Peyer's patch (tissue), 4 donors: Measurements from ENCODE around the gene FXYD7. TPM values are rescaled to one million over a fixed set of nuclear protein-coding genes. Genes with fewer than 3 reads are reported as not detected.

ENCODE experiments used
- DNase-seq, 3 donors: peaks; one replicate each; pipeline ENCODE4 v3.0.0-alpha.2; 2017 to 2019
- H3K27ac ChIP-seq, 4 donors: fragments of 200-600 bp; sonication (generic); one replicate each; pipeline ENCODE4 v1.5.1; 2016 to 2019
- H3K27me3 ChIP-seq, 2 donors: fragments of 200-600 bp; sonication (generic); one replicate each; pipeline ENCODE4 v1.5.1; 2019
- H3K36me3 ChIP-seq, 3 donors: fragments of 200-600 bp; sonication (generic); one replicate each; pipeline ENCODE4 v1.5.1; 2016 to 2019
- H3K4me1 ChIP-seq, 4 donors: fragments of 200-600 bp; sonication (generic); one replicate each; pipeline ENCODE4 v1.5.1; 2016 to 2019
- H3K4me3 ChIP-seq, 4 donors: fragments of 200-600 bp; sonication (generic); 1 replicate in 3 of 4; 2 replicates in 1 of 4; pipeline ENCODE4 v1.5.1; 2016 to 2019; ENCODE audit warnings: mild to moderate bottlenecking in 1 of 4
- H3K9me3 ChIP-seq, 4 donors: fragments of 200-600 bp; sonication (generic); one replicate each; pipeline ENCODE4 v1.5.1; 2016 to 2019; ENCODE audit warnings: mild to moderate bottlenecking in 1 of 4
- POLR2A ChIP-seq, 2 donors: fragments of 450-650 bp; IDR thresholded peaks; one replicate each; pipeline ENCODE4 v1.5.1; 2017; ENCODE audit warnings: antibody characterized with exemption in 2 of 2, mild to moderate bottlenecking in 2 of 2, moderate library complexity in 2 of 2
- total RNA-seq, 4 donors: library from RNA; depleted of rRNA; stranded (reverse); fragments of >200 nt; gene quantifications; one replicate each; pipeline ENCODE4 v1.1.0, GENCODE V29; 2016
- TF ChIP-seq, protein P1 (sequence below), 6 experiments: fragments of 450-650 bp in 4 of 6; fragments of 200-600 bp in 2 of 6; sonication (generic) in 1 of 6; IDR thresholded peaks; one replicate each; pipeline ENCODE4 v1.5.1; 2017 to 2019; ENCODE audit warnings: antibody characterized with exemption in 6 of 6, mild to moderate bottlenecking in 3 of 6, moderate library complexity in 1 of 6

Gene FXYD7
- total RNA-seq, 4 donors from 2014 or later: not detected

DNA sequence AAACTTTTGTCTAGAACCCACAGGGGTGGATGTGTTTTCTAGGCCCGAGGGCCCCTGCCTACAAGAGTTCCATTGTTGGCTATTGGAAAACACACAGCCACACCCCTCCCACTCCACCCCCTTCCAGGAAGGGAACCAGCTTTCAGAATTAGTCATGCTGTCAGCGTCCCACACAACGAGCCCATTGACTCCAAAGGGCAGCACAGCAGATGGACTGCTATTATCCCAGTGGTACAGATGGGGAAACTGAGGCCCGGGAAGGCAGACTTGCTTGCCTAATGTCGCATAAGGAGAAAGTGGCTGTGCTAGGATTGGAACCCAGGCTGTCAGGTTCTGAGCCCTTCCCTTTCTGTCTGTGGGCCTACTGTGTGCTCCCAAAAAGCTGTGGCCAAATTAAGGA is 35.5 kb upstream of the FXYD7 start:
- no peak for TF ChIP-seq POLR2A (IDR thresholded peaks at IDR 0.05)
- TF ChIP-seq, protein P1, sequence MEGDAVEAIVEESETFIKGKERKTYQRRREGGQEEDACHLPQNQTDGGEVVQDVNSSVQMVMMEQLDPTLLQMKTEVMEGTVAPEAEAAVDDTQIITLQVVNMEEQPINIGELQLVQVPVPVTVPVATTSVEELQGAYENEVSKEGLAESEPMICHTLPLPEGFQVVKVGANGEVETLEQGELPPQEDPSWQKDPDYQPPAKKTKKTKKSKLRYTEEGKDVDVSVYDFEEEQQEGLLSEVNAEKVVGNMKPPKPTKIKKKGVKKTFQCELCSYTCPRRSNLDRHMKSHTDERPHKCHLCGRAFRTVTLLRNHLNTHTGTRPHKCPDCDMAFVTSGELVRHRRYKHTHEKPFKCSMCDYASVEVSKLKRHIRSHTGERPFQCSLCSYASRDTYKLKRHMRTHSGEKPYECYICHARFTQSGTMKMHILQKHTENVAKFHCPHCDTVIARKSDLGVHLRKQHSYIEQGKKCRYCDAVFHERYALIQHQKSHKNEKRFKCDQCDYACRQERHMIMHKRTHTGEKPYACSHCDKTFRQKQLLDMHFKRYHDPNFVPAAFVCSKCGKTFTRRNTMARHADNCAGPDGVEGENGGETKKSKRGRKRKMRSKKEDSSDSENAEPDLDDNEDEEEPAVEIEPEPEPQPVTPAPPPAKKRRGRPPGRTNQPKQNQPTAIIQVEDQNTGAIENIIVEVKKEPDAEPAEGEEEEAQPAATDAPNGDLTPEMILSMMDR (IDR thresholded peaks at IDR 0.05): no peak
- no peaks in the 10 kb centered on the region for H3K27me3 ChIP-seq
- no peak overlapping the region for H3K4me3 ChIP-seq
- no peaks in the 10 kb centered on the region for H3K36me3 ChIP-seq
- H3K4me1 ChIP-seq: peaks cover 0 to 9% (median 0%) of the 10 kb centered on the region in 4 donors
- no peak overlapping the region for H3K27ac ChIP-seq
- H3K9me3 ChIP-seq: no peaks in the 10 kb centered on the region
- peak in 1 of 3 donors; percentile 73 for DNase-seq

DNA sequence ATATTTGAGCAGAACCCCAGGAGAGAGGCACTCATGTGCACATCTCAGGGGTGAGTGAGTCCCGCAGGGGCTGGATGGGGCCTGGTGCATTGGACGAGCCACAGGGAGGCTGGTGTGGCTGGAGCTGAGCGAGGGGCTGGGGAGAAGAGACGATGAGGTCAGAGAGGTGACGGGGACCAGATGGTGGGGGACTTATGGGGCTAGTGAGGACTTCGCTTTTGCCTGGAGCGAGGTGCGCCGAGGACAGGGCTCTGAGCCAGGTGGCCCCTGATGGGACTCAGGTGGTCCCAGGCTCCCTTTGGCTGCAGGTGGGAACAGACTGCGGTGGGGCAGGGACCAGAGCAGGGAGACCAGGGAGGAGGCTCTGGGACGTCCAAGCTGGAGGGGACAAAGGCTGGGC is 34.3 kb upstream of the FXYD7 start:
- TF ChIP-seq POLR2A (IDR thresholded peaks at IDR 0.05): no peak
- TF ChIP-seq, protein P1 (IDR thresholded peaks at IDR 0.05): no peak
- Histone ChIP-seq H3K27me3 (no peaks in the 10 kb centered on the region), H3K9me3 (no peaks in the 10 kb centered on the region), H3K36me3 (no peaks in the 10 kb centered on the region), H3K4me3 (no peak overlapping the region), H3K4me1 (peaks cover 0 to 9% (median 0%) of the 10 kb centered on the region in 4 donors), H3K27ac (no peak overlapping the region)
- DNase-seq: no peak

DNA sequence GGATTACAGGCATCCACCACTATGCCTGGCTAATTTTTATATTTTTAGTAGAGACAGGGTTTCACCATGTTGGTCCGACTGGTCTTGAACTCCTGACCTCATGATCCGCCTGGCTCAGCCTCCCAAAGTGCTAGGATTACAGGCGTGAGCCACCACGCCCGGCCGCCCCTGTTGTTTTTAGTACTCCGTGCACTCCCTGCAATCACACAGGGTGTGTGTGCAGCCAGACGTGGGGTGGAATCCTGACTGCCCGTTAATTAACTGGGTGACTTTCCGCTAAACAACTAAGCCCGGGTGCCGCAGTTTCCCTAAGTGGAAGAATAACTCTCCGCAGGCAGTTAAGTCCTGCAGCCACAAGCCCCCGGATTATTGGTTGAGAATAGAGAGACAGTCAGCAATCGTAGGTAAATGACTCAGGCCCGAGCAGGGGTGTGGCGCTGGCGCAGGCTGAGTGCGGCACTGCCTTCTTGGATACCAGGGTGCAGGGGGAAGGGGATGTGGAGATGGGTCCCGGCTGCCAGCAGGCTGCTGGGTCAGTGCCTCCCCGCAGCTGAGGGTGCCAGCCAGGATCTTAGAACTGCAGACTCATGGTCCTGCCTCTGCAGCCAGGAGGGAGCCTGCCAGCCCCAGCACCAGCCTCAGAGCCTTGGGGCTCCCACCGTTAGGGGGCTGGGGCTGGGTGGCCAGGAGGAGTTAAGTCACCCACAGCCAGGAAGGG is 33.5 kb upstream of the FXYD7 start:
- Histone ChIP-seq H3K27ac (peak overlapping the region in 1 of 4 donors; percentile 13), H3K36me3 (no peaks in the 10 kb centered on the region), H3K4me3 (no peak overlapping the region), H3K27me3 (no peaks in the 10 kb centered on the region), H3K4me1 (peaks cover 0 to 9% (median 1%) of the 10 kb centered on the region in 4 donors), H3K9me3 (no peaks in the 10 kb centered on the region)
- peak in 1 of 3 donors; percentile 69 for DNase-seq
- TF ChIP-seq, protein P1 (IDR thresholded peaks at IDR 0.05): peak in 1 of 6 experiments; percentile 3
- TF ChIP-seq POLR2A (IDR thresholded peaks at IDR 0.05): no peak

DNA sequence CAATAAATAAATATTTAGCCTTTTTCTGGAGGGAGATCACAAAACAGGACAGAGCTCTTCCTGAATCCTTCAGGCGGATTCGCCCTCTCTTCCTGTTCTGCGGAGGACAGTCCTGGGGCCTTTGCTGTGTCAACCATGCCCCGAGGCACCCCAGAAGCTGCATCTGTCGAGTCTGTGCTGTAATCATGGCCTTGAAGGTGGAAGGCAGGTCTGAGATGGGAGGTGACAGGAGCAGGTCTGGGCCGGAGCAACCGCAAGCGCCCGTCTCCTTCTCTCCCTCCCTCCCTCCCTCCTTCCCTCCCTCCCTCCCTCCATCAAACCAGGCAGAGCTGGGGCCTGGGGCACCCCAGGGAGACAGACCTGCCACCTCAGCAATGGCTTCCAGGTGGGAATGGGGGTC is 32.1 kb upstream of the FXYD7 start:
- Histone ChIP-seq H3K4me1 (peaks cover 0 to 9% (median 2%) of the 10 kb centered on the region in 4 donors), H3K9me3 (no peaks in the 10 kb centered on the region), H3K36me3 (no peaks in the 10 kb centered on the region), H3K27me3 (no peaks in the 10 kb centered on the region), H3K4me3 (no peak overlapping the region), H3K27ac (no peak overlapping the region)
- DNase-seq: no peak
- TF ChIP-seq, protein P1 (IDR thresholded peaks at IDR 0.05): no peak
- no peak for TF ChIP-seq POLR2A (IDR thresholded peaks at IDR 0.05)

DNA sequence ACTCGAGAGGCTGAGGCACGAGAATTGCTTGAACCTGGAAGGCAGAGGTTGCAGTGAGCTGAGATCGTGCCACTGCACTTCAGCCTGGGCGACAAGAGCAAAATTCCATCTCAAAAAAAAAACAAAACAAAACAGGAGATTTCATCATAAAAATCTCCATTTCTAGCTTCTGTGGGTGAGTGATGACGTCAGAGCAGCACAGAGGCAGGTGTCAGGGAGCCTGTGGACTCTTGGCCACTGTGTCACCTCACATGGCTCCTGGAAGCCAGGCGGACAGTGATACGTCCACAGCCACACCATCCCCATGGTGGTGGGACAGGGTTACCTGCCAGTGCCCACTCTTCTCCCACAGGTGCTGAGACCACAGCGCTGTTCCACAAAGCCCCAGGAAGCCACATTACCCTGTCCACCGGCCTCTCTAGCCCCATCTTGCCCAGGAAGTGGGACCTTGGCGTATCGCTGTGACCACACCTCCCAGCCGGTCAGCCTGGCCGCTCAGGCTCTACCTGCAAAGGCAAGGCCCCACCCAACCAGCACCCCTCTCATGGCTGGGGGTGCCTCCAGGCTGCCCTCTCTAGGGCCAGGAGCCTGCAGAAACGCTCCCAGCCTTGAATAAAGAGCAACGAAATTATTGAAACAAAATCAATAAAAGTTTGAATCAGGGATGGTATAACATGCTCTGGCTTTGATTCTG is 29.9 kb upstream of the FXYD7 start:
- Histone ChIP-seq H3K4me3 (no peak overlapping the region), H3K36me3 (peaks cover 0 to 4% (median 0%) of the 10 kb centered on the region in 3 donors), H3K4me1 (peaks cover 0 to 9% (median 2%) of the 10 kb centered on the region in 4 donors), H3K27ac (no peak overlapping the region), H3K9me3 (no peaks in the 10 kb centered on the region), H3K27me3 (no peaks in the 10 kb centered on the region)
- no peak for DNase-seq
- no peak for TF ChIP-seq POLR2A (IDR thresholded peaks at IDR 0.05)
- TF ChIP-seq, protein P1 (IDR thresholded peaks at IDR 0.05): no peak
